A673 (cell line): ENCODE data around the gene NRG4.

Source experiments
- CTCF ChIP-seq: fragments of 300-800, 200-600 bp; sonication (generic); conservative IDR thresholded peaks from 2 replicates; pipeline ENCODE4 v1.5.1; 2017; ENCODE audit warnings: low read depth, mild to moderate bottlenecking, antibody characterized with exemption, low read length, moderate library complexity, mixed read lengths
- EZH2 ChIP-seq: fragments of 200-600 bp; sonication (generic); IDR thresholded peaks from 2 replicates; pipeline ENCODE4 v1.6.1; 2017; ENCODE audit warnings: borderline replicate concordance, low read depth, mild to moderate bottlenecking, mixed read lengths, antibody characterized with exemption, low read length; ENCODE audit not compliant: poor library complexity, severe bottlenecking

GRCh38 chr15:75916978-75917377 lies 95.2 kb downstream of the NRG4 start:
- TF ChIP-seq CTCF, result no peak
- TF ChIP-seq EZH2, result no peak
